AG08396 (cell line): ENCODE data around the gene PTPN4.
"Not testable (repeated sequence)": the region's sequence is repeated elsewhere in the genome, so short reads cannot be mapped to it uniquely, and the experiment has no call there.

ENCODE experiments used
- DNase-seq: peaks from one replicate; pipeline ENCODE4 v3.0.0; 2012; ENCODE audit warnings: low spot score, mixed read lengths

Gene PTPN4

DNA sequence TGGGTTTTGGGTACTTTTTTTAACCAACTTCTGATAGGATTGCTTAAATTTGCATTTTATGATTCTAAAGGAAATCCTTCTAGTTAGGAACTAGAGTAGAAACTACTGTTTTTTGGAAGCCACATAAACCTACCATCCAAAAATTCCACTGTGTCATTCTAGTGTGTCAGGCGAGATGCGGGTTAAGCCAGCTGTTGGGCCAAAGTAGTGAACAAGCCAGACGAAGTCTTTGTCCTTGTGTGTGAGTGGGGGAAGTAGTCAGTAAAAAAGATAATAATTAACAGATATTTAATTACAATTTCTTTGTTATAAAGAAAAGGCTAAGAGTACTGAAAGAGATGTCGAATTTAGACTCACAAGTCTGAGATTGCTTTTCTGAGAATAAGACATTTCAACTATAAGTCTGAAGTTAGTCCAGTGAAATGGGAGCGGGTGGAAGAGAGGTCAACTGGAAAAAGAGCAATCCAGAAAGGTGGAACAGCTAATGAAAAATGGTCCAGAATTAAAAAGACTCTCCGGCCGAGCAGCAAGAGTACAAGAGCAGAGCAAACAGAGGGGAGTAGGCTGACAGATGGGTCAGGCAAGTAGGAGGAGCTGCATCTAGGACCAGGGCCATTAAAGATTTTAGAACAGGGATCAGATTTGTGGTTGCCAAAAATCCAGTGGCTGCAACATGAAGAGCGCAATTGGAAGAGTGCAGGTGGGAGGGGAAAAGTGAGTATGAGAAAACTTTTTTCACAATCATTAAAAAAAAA is 254.7 kb downstream of the PTPN4 start:
- DNase-seq: peak; percentile 38

GRCh38 chr2:120016800-120017199 is 257.1 kb downstream of the PTPN4 start:
- no peak for DNase-seq

DNA sequence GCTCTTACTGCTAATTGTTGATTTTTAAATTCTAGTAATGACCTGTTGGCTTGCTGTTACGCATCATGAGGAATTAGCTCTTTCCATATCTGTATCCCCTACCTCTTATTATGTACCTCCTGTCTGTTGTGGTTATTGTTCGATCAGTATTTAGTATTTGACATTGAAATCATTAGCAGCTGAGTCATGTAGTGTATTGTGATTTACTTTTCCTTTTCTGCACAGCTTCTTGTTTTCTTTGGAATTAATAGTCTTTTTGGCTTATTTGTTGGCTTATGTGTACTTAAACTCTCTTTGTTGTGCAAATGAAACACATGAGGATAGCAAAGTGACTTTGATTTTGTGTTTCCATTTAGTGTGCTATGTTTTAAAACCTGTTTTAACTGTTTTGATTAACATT is 257.5 kb downstream of the PTPN4 start:
- DNase-seq: no peak

DNA sequence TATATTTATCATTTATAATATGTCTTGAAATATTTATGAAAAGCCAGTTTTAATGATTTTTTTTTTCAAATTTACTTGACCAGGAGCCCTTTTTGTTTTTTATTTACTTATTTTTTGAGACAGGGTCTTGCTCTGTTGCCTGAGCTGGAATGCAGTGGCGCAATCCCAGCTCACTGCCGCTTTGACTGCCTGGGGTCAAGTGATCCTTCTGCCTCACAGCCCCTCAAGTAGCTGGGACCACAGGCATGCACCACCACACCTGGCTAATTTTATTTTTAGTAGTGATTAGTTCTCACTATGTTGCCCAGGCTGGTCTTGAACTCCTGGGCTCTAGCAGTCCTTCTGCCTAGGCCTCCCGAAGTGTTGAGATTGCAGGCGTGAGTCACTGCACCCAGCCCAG is 258.8 kb downstream of the PTPN4 start:
- no peak for DNase-seq

GRCh38 chr2:120020554-120020953 is 260.8 kb downstream of the PTPN4 start:
- DNase-seq: no peak

- not testable (repeated sequence) for DNase-seq
These were observed 262.8 kb downstream of the PTPN4 start for GRCh38 chr2:120022505-120022904.

- DNase-seq: no peak
These were observed 267.2 kb downstream of the PTPN4 start for GRCh38 chr2:120026890-120027289.

DNA sequence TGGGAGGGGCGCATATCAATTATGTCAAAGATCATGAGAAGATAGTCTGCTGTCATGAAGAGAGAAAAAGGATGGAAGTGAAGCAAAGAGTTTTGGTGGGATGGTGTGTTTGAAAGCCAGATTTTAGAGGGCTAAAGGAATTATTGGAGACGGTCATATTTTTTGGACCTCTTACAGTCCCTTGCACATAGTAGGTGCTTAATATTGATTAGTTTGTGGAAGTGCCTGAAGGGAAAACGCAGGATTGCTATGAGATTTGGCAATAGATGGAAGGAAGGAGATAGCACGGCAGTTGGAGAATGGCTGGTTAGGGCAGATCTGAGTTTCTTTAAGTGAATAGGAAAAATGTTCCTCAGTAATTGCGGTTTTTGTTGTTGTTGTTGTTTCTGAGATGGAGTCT is 269.1 kb downstream of the PTPN4 start:
- no peak for DNase-seq

- DNase-seq: no peak
These were observed 270.2 kb downstream of the PTPN4 start for GRCh38 chr2:120029672-120030640.

GRCh38 chr2:120032297-120032696 is 272.6 kb downstream of the PTPN4 start:
- DNase-seq: no peak
